Fibroblast of peridontal ligament (primary cell): Measurements from ENCODE around the gene MDFI.
A peak's percentile ranks its signal among the peaks of the same experiment; 100 is the strongest.

Source experiments
- DNase-seq: peaks from one replicate; pipeline ENCODE4 v3.0.0-alpha.2; 2010; ENCODE audit errors: extremely low read depth

Gene MDFI

DNA sequence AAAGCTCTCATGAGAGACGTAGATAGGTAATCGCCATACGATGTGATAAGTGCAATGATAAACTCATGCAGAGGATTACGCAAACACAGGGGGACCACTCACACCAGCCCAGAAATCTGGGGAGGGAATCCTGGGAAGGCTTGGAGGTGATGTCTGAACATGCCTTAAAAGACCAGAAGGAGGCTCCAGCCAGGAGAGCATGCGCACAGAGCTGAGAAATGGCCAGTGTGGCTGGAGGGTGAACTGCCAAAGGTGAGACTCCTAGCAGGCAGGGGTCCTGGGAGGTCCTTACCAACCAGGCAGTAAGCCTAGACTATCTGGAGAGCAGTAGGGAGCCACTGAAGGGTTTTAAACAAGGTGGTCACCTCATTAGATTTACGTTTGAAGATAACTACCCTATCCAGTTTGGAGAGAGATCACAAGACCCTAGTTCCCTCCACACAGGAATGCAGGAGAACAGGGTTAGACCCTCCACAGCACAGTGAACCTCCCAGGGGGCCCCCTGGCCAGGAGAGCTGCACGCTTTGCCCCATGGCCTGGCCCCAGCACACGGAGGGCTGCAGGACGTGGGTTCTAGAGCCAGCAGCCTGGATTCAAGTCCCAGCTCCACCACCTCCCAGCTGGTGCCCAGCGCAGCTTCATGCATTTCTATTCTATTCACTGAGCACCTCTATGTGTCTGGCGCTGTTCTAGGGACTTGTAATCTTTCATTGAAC, 13.1 kb downstream of the MDFI start:
- no peak for DNase-seq

DNA sequence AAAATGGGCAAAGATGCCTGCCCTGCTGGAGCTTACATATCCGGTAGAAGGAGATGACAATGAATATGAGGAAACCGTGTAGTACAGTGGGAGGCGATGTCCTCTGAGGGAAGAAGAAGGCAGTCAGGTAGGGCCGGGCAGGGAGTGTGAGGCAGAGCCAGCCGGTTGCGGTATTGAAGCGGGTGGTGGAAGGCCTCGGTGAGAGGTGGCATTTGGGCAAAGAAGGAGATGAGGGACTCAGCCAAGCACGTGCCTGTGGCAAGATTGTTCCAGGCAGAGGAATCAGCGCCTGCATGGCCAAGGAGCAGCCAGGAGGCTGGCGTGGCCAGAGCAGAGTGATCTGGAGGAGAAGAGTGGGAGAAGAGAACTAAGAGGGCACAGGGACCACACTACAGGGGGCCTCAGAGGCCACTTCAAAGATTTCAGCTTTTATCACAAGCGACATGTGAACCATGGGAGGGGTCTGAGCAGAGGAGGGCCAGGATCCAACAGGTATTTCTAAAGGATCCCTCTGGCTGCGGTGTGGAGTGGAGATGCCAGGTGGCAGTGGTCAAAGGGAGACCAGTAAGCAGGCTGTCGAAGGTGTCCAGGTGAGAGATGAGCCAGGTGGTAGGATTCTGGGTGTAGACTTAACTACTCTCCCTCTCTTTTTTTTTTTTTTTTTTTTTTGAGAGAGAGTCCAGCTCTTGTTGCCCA, 13.8 kb downstream of the MDFI start:
- DNase-seq = no peak

DNA sequence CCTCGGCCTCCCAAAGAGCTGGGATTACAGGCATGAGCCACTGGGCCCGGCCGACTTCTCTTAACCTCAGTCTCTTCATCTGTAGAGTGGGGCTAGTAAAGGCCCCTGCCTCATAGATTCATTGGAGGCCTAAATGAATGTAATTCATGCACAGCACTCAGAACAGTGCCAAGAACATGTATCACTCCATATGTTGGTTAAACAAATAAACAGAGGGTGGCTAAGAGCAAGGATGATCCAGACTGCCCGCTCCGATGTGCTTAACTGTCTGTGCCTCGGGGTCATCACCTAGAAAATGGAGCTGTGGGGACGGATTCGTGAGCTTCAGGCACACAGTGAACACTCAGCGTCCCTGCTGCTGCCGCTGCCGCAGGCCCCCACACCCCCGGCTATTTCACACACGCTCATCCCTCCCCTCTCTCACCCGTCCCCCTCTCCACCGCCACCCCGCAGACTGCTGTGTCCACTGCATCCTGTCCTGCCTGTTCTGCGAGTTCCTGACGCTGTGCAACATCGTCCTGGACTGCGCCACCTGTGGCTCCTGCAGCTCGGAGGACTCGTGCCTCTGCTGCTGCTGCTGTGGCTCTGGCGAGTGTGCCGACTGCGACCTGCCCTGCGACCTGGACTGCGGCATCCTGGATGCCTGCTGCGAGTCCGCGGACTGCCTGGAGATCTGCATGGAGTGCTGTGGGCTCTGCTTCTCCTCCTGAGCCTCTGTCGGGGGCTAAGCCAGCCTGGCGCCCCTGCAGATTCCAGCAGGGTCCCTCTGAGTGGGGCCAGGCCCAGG, 14.8 kb downstream of the MDFI start:
- DNase-seq = no peak

DNA sequence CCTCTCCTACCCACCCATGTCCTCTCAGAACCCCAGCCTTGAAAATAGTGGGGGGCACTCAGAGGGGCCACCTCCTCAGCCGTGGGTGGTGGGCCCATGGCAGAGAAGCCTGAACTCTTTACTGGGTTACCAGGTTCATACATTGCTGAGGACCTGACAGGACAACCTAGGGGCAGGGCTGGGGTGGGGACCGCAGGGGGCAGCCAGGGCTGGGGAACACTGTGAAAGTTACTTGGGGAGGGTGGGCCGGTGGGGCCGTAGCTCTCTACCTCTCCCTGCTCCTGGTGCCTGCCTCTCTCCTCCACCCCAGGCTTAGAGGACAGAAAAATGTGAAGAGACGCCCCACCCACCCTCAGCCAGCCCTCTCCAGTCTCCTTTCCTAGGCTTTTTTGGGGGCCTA, 15.4 kb downstream of the MDFI start:
- no peak for DNase-seq

DNA sequence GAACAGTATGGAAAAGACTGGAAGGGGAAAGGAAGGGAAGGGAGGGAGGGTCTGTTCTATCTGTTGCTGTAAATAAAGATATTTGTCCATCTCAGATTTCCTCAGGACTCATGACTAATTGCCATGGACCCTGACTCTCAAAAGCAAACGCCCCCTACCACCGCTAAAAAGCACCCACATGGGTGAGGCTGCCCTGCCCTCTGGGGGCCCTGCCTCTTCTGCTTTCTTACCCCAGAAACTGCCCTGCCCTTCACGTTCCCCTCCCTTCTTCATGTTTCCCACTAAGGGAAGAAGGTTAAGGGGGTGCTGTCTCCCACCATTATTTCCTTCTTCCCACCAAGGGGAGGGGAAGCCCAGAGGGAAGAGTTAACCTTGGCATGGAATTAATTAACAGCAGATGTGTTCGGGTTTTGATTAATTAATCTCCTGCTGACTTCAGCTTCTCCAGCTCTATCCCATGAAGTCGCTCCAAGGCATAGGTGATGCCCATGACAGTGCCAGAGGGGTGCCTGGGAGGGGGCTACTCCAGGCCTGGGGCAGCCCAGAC, 16.0 kb downstream of the MDFI start:
- no peak for DNase-seq

DNA sequence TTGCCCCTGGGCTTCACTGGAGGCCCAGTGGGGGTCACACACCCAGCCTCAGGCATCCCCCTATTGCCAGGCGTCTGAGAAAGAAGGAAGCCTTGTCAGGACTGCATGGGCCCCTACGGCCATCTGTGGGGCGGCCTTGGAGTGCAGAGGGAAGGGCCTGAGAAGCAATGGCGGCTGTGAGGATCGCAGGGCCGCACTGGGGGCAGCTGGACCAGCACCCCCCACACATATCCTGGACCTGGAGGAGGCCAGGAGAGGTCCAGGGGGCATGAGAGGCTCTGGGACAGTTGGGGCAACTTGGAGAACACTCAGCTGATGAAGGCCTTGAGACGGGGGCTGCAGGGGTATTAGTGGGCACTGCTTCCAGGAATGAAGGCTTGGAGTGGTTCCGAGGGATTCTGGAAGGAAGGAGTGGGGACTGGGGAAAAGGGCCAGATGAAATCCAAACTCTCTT, 16.5 kb downstream of the MDFI start:
- no peak for DNase-seq

DNA sequence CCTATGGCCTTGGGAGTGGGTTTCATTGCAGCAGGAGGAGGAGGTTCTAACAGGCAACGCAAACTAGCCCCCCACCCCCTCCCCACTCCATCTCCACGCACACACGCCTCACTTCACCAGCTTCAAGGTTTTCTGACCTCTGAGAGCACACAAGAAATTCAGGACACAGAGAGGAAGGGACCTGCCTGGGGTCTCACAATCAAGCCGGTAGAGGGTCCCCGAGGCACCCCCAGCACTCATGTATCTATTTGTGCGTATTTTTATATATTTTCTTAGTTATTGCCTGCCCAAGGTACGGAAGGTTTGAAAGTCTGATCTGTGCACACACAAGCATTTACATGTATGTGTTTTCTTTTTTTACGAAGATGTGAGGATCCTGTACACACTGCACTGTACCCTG, 16.9 kb downstream of the MDFI start:
- DNase-seq = no peak

DNA sequence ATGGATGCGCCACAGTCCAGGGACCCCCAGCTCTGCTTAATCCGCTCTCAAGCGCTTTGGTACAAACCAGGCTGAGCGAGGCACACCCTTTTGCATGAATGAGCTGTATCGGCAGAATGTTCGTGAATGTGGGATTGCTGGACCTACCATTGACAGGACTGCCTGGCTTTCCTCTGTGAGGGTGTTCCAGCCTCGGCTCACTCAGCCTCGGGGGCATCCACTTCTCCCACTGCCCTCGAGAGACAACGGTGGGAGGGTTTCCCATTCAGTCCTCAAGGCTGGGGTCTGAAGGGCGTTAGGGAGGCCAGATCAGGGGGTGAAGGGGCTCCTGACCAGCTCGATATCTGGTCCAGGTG, 17.4 kb downstream of the MDFI start:
- no peak for DNase-seq

DNA sequence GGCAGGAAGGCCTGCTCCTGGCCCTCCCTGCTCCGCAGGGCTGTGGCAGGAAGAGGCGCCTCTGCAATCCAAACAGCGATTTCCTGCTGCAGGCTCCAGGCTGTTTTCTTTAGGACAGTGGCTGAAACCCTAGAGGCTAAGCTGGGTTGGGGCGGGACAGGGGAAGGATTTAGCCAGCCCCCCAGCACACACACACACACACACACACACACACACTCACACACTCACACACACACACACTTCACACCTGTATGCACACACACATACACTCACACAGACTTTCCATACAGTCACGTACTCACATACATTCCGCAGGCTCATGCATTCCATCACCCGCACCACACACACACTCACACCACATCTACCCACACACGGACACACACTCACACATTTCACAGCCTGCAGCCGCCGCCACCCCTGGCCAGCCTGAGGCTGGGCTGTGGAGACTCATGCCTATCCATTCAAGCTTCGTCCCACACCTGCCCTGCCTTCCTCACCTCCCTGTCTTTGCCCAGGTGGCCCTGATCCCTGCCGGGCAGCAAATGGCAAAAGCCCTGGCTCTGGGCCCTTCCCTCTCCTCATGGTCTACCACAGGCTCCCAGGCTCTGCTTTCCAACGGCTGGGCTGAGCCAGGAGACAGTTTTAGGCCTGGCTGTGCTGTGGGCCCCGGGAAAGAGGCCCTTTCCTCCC, 17.9 kb downstream of the MDFI start:
- peak; percentile 11 for DNase-seq

DNA sequence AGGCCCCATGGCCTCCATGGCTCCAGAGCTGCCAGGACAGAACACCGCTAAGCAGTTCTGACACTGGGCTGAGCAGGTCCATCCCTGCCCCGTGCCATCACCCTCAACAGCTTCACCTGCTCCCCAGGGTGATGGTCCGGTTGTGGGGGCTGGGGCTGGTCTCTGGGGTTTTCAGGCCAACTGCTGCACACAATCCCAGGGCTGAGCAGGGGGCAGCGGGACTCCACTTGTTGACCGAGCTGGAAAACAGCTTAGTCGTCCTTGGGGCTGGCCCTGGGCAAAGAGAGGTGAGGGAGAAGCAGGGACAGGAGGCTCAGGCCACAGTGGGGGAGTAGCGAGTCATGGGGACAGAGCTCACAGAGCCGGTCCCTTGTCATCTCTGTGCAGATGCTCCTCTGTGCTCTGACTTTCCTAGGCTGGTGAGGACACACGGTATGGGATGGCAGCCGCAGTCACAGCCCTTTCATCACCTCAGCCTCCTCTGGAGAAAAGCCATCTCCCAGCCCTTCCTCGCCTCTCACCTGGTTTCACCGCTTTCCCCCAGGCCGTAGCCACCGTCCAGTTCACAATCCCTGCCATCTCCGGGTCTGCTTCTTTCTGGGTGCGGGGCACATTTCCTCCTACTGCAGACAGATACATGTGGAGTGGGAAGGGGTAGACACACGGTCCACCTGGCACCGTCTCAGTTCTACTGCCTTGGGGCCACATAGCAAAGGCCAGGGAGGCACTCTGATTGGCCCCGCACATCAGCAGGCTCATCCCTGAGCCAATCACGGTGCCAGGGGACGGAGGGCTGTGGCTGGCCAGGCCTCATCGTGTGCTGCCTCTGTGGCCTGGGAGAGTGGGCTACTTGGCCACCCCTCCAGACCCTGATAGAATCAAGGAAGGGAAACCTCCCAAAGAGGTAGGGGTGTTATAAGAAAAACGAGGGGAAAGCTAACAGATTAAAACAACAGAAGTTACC, 19.1 kb downstream of the MDFI start:
- no peak for DNase-seq

DNA sequence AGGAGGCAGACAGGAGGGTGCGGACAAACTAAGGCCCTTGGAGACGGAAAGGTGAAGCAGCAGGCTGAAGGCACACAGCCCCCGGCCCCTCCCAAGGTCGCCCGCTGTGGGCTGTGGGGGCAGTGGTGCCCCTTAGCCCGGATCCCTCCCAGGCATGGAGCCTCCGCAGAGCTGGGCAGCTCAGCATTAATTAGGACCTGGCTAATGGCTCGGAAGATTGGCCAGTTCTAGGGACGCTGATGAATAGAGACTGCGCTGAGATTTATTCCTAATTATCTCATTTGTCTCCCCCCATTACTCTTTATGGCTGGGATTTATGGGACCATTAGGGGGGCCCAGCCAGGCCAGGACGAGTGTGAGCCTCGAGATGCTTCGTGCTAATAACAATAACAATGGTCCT, 20.4 kb downstream of the MDFI start:
- no peak for DNase-seq

DNA sequence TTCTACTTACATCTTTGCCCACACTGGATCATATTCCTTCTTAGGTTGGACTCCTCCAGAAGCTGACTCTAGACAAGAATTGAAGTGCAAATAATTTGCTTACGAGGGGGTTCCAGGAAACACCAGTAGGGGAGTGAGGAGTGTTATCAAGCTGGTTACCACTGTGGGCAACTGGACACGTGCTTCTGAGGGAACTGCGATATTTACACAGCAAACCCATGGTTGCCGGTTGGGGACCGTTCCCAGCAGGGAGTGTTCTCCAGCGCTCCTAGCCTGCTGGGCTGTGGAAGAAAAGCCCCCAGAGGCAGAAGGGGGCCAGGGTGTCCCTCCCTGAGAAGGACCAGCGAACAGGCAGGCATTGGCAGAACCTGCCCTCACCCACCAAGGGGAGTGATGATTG, 21.7 kb downstream of the MDFI start:
- DNase-seq = no peak

DNA sequence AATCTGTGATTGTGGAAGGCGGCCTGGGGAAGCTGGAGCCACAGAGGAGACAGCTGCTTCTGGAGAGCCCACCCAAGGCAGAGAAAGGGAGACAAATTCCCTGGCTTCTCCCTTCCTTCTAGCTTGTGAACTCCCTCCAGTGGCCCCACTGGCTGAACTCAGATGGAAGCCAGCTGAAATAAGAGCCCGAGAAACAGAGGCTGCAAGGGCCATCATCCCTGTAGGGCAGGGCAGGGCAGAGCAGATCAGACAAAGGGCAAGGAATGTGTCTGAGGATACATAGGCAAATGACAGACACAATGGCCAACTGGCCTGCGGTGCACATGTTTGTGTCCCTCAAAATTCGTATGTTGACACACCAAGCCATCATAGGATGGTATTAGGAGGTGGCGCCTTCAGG, 25.3 kb downstream of the MDFI start:
- no peak for DNase-seq

DNA sequence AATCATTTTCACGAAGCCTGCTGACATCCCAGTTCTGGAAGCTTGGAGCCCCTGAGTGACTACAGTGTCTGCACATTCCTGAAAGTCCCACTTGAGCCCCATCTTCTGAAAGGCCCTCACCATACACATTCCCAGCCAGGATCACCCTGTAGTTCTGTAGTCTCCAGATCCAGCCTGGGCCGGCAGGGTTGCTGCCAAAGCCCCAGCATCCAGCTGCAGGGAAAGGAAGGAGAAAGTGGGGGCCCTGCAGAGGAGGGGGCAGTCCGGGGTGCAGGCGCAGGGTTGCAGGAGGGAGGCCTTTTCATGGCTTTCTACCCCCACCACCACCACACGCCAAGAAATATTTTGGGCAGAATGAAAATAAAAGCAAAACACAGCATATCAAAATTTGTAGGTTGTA, 26.0 kb downstream of the MDFI start:
- no peak for DNase-seq

DNA sequence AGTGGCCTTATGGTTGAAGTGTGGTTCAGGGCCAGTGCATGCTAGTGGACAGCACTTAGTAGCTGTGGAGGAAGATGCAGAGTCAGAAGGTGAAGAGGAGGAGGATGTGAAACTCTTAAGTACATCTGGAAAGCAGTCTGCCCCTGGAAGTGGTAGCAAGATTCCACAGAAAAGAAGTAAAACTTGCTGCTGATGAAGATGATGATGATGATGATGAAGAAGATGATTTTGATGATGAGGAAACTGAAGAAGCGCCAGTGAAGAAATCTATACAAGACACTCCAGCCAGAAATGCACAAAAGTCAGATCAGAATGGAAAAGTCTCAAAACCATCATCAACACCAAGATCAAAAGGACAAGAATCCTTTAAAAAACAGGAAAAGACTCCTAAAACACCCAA, 28.9 kb downstream of the MDFI start:
- no peak for DNase-seq

DNA sequence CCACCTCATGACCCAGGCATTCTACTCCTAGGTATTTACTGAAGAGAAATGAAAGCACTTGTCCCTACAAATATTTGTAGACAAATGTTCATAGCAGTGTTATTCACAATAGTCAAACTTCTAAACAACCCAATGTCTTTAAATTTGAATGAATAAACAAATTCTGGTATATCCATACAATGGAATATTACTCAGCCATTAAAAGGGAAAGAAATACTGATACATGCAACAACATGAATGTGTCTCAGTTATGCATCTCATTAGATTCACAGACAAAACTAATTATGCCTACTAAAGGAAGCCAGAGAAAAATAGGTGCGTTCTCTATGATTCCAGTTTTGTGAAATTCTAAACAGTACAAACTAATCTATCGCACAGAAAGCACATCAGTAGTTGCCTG, 30.7 kb downstream of the MDFI start:
- no peak for DNase-seq

DNA sequence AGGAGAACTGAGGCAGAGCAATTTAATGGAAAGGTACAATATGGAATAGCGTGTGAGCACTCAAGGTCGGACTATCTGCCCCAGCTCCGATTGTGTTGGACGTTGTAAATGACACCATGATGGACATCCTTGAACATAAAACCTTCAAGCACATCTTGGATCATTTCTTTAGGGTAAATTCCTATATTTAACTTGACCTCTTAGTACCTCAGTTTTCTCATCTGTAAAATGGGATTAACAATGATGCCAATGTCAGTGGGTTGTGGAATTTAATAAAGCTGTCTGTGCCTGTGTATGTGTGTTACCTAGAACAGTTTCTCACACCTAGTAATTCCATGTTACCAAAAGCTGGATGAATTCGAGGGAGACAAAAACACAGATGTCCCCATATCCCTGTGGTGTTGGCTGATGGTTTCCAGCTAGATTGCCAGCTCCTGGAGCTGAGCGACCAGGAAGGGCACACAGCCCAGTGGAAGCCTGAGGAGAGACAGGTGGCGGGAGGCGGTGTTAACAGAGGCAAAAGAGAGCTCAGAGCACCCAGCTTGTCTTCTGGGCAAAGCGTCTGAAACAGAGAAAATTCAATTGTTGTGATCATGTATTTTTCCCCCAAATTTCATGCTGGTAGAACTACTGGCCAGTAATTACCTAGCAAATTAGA, 32.6 kb downstream of the MDFI start:
- no peak for DNase-seq

DNA sequence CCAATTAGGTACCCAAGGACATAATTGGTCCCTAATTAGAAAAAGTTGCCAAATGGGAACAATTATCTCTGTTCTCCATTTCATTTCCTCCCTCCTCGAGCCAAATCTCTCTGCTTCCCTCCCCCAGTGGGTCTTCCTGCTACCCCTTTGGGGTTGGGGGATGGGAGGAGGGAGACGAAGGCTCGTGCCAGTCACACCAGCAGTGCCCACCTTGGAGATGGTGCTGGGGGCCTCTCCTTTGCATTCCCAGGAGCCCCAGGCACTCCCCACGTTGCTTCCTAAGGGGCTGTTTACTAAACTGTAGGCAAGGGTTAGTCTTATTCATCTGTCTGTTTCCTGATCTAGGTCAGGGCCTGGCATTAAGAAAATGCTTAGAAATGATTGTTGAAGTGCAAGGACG, 33.1 kb downstream of the MDFI start:
- no peak for DNase-seq

DNA sequence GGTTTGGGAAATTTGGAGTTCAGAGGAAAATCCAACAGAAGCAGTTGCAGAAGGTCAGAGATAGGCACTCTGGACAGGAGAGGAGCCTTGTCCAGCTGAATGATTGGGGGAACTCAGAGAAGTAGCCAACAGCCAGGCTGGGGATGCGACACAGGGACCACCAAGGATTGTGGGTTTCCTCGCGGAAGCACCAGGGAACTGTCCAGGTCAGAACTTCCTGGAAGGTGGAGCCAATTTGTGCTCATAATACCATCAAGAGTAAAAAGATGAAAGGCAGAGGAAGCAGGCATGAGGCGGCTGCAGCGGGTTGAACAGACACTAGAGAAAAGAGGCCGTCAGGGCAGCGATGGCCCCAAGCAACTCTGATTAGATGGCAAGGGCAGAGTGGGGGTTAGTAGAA, 33.7 kb downstream of the MDFI start:
- DNase-seq = no peak
